ENCODE results near the gene IL31RA.

GRCh38 chr5:55899344-55899743 lies 48.2 kb downstream of the IL31RA start:
- TF ChIP-seq EZH2 (IDR thresholded peaks at IDR 0.05; ENCODE audit: borderline replicate concordance, low read length): no peak
- TF ChIP-seq, protein P1, sequence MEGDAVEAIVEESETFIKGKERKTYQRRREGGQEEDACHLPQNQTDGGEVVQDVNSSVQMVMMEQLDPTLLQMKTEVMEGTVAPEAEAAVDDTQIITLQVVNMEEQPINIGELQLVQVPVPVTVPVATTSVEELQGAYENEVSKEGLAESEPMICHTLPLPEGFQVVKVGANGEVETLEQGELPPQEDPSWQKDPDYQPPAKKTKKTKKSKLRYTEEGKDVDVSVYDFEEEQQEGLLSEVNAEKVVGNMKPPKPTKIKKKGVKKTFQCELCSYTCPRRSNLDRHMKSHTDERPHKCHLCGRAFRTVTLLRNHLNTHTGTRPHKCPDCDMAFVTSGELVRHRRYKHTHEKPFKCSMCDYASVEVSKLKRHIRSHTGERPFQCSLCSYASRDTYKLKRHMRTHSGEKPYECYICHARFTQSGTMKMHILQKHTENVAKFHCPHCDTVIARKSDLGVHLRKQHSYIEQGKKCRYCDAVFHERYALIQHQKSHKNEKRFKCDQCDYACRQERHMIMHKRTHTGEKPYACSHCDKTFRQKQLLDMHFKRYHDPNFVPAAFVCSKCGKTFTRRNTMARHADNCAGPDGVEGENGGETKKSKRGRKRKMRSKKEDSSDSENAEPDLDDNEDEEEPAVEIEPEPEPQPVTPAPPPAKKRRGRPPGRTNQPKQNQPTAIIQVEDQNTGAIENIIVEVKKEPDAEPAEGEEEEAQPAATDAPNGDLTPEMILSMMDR (conservative IDR thresholded peaks at IDR 0.05 in 1 of 2, IDR thresholded peaks at IDR 0.05 in 1 of 2; ENCODE audit: extremely low read depth in 1 of 2, insufficient read depth in 1 of 2, low read depth in 1 of 2, low read length in 2 of 2): no peak

Measured in mammary epithelial cell (primary cell).